Peyer's patch (tissue), 4 donors: ENCODE results near the gene SLC6A6. TPM values are rescaled to one million over a fixed set of nuclear protein-coding genes. Genes with fewer than 3 reads are reported as not detected.

Source experiments
- DNase-seq, 3 donors: peaks; one replicate each; pipeline ENCODE4 v3.0.0-alpha.2; 2017 to 2019
- H3K27ac ChIP-seq, 4 donors: fragments of 200-600 bp; sonication (generic); one replicate each; pipeline ENCODE4 v1.5.1; 2016 to 2019
- H3K27me3 ChIP-seq, 2 donors: fragments of 200-600 bp; sonication (generic); one replicate each; pipeline ENCODE4 v1.5.1; 2019
- H3K36me3 ChIP-seq, 3 donors: fragments of 200-600 bp; sonication (generic); one replicate each; pipeline ENCODE4 v1.5.1; 2016 to 2019
- H3K4me1 ChIP-seq, 4 donors: fragments of 200-600 bp; sonication (generic); one replicate each; pipeline ENCODE4 v1.5.1; 2016 to 2019
- H3K4me3 ChIP-seq, 4 donors: fragments of 200-600 bp; sonication (generic); 1 replicate in 3 of 4; 2 replicates in 1 of 4; pipeline ENCODE4 v1.5.1; 2016 to 2019; ENCODE audit warnings: mild to moderate bottlenecking in 1 of 4
- H3K9me3 ChIP-seq, 4 donors: fragments of 200-600 bp; sonication (generic); one replicate each; pipeline ENCODE4 v1.5.1; 2016 to 2019; ENCODE audit warnings: mild to moderate bottlenecking in 1 of 4
- POLR2A ChIP-seq, 2 donors: fragments of 450-650 bp; IDR thresholded peaks; one replicate each; pipeline ENCODE4 v1.5.1; 2017; ENCODE audit warnings: antibody characterized with exemption in 2 of 2, mild to moderate bottlenecking in 2 of 2, moderate library complexity in 2 of 2
- total RNA-seq, 4 donors: library from RNA; depleted of rRNA; stranded (reverse); fragments of >200 nt; gene quantifications; one replicate each; pipeline ENCODE4 v1.1.0, GENCODE V29; 2016
- TF ChIP-seq, protein P1 (sequence below), 6 experiments: fragments of 450-650 bp in 4 of 6; fragments of 200-600 bp in 2 of 6; sonication (generic) in 1 of 6; IDR thresholded peaks; one replicate each; pipeline ENCODE4 v1.5.1; 2017 to 2019; ENCODE audit warnings: antibody characterized with exemption in 6 of 6, mild to moderate bottlenecking in 3 of 6, moderate library complexity in 1 of 6

SLC6A6 gene
- total RNA-seq, 4 donors from 2014 or later, result 61.1 to 190 (median 150) TPM

DNA sequence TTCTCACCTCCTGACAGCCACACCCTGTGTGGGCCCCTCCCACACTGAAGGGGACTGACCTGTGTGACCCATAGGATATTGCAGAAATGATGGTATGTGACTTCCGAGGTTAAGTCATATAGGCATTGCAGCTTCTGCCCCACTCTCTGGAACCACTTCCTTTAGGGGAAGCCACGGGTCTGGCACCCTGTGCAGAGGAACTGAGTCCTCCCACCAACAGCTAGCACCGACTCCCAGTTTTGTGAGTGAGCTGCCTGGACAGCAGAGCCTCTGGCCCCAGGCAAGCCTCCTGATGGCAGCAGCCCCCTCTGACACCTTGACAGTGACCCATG is 24.6 kb upstream of the SLC6A6 start:
- TF ChIP-seq, protein P1, sequence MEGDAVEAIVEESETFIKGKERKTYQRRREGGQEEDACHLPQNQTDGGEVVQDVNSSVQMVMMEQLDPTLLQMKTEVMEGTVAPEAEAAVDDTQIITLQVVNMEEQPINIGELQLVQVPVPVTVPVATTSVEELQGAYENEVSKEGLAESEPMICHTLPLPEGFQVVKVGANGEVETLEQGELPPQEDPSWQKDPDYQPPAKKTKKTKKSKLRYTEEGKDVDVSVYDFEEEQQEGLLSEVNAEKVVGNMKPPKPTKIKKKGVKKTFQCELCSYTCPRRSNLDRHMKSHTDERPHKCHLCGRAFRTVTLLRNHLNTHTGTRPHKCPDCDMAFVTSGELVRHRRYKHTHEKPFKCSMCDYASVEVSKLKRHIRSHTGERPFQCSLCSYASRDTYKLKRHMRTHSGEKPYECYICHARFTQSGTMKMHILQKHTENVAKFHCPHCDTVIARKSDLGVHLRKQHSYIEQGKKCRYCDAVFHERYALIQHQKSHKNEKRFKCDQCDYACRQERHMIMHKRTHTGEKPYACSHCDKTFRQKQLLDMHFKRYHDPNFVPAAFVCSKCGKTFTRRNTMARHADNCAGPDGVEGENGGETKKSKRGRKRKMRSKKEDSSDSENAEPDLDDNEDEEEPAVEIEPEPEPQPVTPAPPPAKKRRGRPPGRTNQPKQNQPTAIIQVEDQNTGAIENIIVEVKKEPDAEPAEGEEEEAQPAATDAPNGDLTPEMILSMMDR (IDR thresholded peaks at IDR 0.05), result no peak
- no peak for TF ChIP-seq POLR2A (IDR thresholded peaks at IDR 0.05)
- Histone ChIP-seq H3K36me3 (no peaks in the 10 kb centered on the region), H3K27me3 (no peaks in the 10 kb centered on the region), H3K27ac (no peak overlapping the region), H3K4me1 (peaks cover 0 to 6% (median under 1%) of the 10 kb centered on the region in 4 donors), H3K9me3 (no peaks in the 10 kb centered on the region), H3K4me3 (no peak overlapping the region)
- peak in 1 of 3 donors; percentile 63 for DNase-seq

GRCh38 chr3:14378415-14378814 is 24.0 kb upstream of the SLC6A6 start:
- H3K4me1 ChIP-seq, result peaks cover 0 to 6% (median 0%) of the 10 kb centered on the region in 4 donors
- H3K27ac ChIP-seq, result no peak overlapping the region
- H3K4me3 ChIP-seq, result no peak overlapping the region
- DNase-seq, result no peak
- no peaks in the 10 kb centered on the region for H3K36me3 ChIP-seq
- H3K27me3 ChIP-seq, result no peaks in the 10 kb centered on the region
- no peak for TF ChIP-seq POLR2A (IDR thresholded peaks at IDR 0.05)
- TF ChIP-seq, protein P1 (IDR thresholded peaks at IDR 0.05), result no peak
- no peaks in the 10 kb centered on the region for H3K9me3 ChIP-seq

GRCh38 chr3:14379843-14380242 is 22.6 kb upstream of the SLC6A6 start:
- no peak for DNase-seq
- H3K9me3 ChIP-seq, result no peaks in the 10 kb centered on the region
- peaks cover 0 to 6% (median 0%) of the 10 kb centered on the region in 4 donors for H3K4me1 ChIP-seq
- no peak overlapping the region for H3K27ac ChIP-seq
- TF ChIP-seq POLR2A (IDR thresholded peaks at IDR 0.05), result no peak
- TF ChIP-seq, protein P1 (IDR thresholded peaks at IDR 0.05), result no peak
- no peaks in the 10 kb centered on the region for H3K36me3 ChIP-seq
- no peak overlapping the region for H3K4me3 ChIP-seq
- no peaks in the 10 kb centered on the region for H3K27me3 ChIP-seq

DNA sequence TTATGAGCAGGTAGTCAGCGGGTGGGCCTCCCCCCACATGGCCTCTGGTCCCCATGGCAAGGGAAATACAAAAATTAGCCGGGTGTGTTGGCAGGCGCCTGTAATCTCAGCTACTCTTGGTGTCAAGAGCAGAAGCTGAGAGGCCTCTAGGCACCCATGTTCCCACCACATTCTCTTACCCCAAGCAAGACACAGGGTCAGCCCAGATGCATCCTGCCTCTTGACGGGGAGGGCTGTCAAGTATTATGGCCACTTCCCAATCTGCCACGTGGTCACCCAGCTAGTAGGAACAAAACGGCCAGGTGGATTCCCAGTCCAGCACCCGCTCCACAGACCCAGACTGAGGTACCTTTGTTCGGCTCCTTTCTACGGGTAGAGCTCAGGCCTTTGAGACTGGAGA is 16.2 kb upstream of the SLC6A6 start:
- Histone ChIP-seq H3K4me3 (no peak overlapping the region), H3K9me3 (no peaks in the 10 kb centered on the region), H3K36me3 (no peaks in the 10 kb centered on the region), H3K27ac (no peak overlapping the region), H3K27me3 (no peaks in the 10 kb centered on the region), H3K4me1 (peaks cover 0 to 6% (median 0%) of the 10 kb centered on the region in 4 donors)
- TF ChIP-seq, protein P1 (IDR thresholded peaks at IDR 0.05), result no peak
- no peak for TF ChIP-seq POLR2A (IDR thresholded peaks at IDR 0.05)
- DNase-seq, result no peak

DNA sequence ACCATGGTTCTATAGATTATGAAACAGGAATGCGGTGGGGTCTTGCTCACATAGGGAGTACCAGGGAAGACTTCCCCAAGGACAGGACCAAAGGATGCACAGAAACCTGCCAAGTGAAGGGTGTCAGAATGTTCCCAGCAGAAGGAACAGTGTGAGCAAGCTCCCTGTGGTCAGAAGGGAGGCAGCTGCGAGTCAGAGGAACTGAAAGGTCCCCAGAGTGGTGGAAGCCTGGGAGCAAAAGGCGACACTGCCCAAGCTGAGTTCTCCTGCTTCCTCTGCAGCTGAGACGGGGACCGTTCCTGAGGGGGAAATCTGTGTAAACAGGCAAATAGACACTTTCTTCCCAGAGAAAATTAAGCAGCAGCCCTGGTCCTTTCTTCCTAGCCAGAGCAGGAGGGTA is 14.2 kb upstream of the SLC6A6 start:
- peak in 1 of 3 donors; percentile 54 for DNase-seq
- TF ChIP-seq, protein P1 (IDR thresholded peaks at IDR 0.05), result no peak
- TF ChIP-seq POLR2A (IDR thresholded peaks at IDR 0.05), result no peak
- H3K27me3 ChIP-seq, result no peaks in the 10 kb centered on the region
- H3K4me3 ChIP-seq, result no peak overlapping the region
- H3K9me3 ChIP-seq, result no peaks in the 10 kb centered on the region
- H3K4me1 ChIP-seq, result peaks cover 0 to 8% (median 0%) of the 10 kb centered on the region in 4 donors
- H3K36me3 ChIP-seq, result no peaks in the 10 kb centered on the region
- H3K27ac ChIP-seq, result no peak overlapping the region

DNA sequence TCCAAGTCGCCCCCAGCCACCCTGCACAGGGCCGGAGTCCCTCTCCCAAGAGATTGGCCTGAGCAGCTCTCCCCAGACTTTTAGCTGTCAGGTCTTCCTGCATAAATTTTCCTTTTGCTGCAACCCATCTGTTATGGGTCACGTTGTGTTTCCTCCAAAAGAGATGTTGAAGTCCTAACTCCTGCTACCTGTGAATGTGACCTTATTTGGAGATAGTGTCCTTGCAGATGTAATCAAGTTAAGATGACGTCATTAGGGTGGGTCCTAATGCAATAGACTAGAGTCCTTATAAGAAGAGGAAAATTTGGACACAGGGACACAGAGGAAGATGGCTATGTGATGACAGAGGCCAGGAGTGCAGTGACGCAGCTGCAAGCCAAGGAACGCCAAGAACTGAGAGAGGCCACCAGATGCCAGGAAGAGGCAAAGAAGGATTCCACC is 13.2 kb upstream of the SLC6A6 start:
- Histone ChIP-seq H3K4me3 (no peak overlapping the region), H3K27ac (no peak overlapping the region), H3K36me3 (no peaks in the 10 kb centered on the region), H3K9me3 (no peaks in the 10 kb centered on the region), H3K4me1 (peaks cover 0 to 8% (median 0%) of the 10 kb centered on the region in 4 donors), H3K27me3 (no peaks in the 10 kb centered on the region)
- no peak for DNase-seq
- no peak for TF ChIP-seq POLR2A (IDR thresholded peaks at IDR 0.05)
